Measurements from ENCODE around the gene ACSS2.

DNA sequence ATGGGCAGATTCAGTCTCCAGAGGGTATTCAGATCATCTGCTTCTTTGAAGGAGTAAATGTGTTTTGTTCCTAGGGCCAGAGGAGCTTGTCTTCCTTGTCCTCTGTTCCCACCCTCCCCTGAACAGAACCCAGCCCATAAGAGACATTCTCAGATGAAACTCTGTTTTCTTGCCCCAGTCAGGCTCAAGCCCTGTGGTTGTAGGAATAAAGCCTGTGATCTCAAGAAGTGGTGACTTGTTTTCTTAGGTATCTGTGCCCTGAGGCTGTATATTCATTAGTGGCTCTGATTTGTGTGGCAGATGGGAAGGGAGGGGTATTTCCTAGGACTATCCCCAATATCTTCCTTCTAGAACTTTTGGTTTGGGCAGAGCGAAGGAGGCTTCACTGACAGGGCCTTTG lies 51.3 kb downstream of the ACSS2 start:
- TF ChIP-seq, protein P1, sequence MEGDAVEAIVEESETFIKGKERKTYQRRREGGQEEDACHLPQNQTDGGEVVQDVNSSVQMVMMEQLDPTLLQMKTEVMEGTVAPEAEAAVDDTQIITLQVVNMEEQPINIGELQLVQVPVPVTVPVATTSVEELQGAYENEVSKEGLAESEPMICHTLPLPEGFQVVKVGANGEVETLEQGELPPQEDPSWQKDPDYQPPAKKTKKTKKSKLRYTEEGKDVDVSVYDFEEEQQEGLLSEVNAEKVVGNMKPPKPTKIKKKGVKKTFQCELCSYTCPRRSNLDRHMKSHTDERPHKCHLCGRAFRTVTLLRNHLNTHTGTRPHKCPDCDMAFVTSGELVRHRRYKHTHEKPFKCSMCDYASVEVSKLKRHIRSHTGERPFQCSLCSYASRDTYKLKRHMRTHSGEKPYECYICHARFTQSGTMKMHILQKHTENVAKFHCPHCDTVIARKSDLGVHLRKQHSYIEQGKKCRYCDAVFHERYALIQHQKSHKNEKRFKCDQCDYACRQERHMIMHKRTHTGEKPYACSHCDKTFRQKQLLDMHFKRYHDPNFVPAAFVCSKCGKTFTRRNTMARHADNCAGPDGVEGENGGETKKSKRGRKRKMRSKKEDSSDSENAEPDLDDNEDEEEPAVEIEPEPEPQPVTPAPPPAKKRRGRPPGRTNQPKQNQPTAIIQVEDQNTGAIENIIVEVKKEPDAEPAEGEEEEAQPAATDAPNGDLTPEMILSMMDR (IDR thresholded peaks at IDR 0.05), result no peak
- no peak for TF ChIP-seq POLR2A (IDR thresholded peaks at IDR 0.05)
